ENCODE data around the gene KRT10. TPM values are rescaled to one million over a fixed set of nuclear protein-coding genes. Genes with fewer than 3 reads are reported as not detected.
"Not testable (repeated sequence)": the region's sequence is repeated elsewhere in the genome, so short reads cannot be mapped to it uniquely, and the experiment has no call there.

Gene KRT10
- polyA plus RNA-seq, 1 donor from 2014 or later: 201 TPM

- H3K4me1 Mint-ChIP-seq: peaks cover 0 to 22% (median 14%) of the 10 kb centered on the region in 3 donors
- H3K36me3 Mint-ChIP-seq: peaks cover 9% of the 10 kb centered on the region
- H3K4me3 Mint-ChIP-seq: peak overlapping the region in 3 of 4 donors; percentile 49 to 97 (median 51)
- no peaks in the 10 kb centered on the region for H3K27me3 Mint-ChIP-seq
- H3K27ac Mint-ChIP-seq: peak overlapping the region in 1 of 3 donors; percentile 84
- H3K9me3 Mint-ChIP-seq: peaks cover 2 to 4% (median 2%) of the 10 kb centered on the region in 3 donors
These were observed 2.1 kb downstream of the KRT10 start for GRCh38 chr17:40820228-40820838.

GRCh38 chr17:40819528-40820125 is 2.8 kb downstream of the KRT10 start:
- Mint-ChIP-seq H3K9me3 (peaks cover 2 to 5% (median 4%) of the 10 kb centered on the region in 3 donors), H3K4me1 (peaks cover 0 to 22% (median 14%) of the 10 kb centered on the region in 3 donors), H3K36me3 (peaks cover 9% of the 10 kb centered on the region), H3K27ac (peak overlapping the region in 1 of 3 donors; percentile 84), H3K4me3 (peak overlapping the region; percentile 78 to 97 (median 90)), H3K27me3 (peaks cover 3% of the 10 kb centered on the region)

- H3K27ac Mint-ChIP-seq: peak overlapping the region; percentile 84 to 97 (median 97)
- peaks cover 2 to 5% (median 4%) of the 10 kb centered on the region in 3 donors for H3K9me3 Mint-ChIP-seq
- H3K4me1 Mint-ChIP-seq: peaks cover 0 to 17% (median 12%) of the 10 kb centered on the region in 3 donors
- H3K36me3 Mint-ChIP-seq: peaks cover 9% of the 10 kb centered on the region
- H3K27me3 Mint-ChIP-seq: peaks cover 3% of the 10 kb centered on the region
- peak overlapping the region; percentile 92 to 97 (median 95) for H3K4me3 Mint-ChIP-seq
These were observed 3.5 kb downstream of the KRT10 start for GRCh38 chr17:40818733-40819527.

GRCh38 chr17:40818343-40818732 is 4.1 kb downstream of the KRT10 start:
- Mint-ChIP-seq H3K4me3 (peak overlapping the region; percentile 92 to 97 (median 95)), H3K27ac (peak overlapping the region; percentile 80 to 97 (median 97)), H3K9me3 (peaks cover 2 to 5% (median 4%) of the 10 kb centered on the region in 3 donors), H3K27me3 (peaks cover 6% of the 10 kb centered on the region), H3K36me3 (peaks cover 9% of the 10 kb centered on the region), H3K4me1 (peaks cover 0 to 17% (median 12%) of the 10 kb centered on the region in 3 donors)

- H3K27me3 Mint-ChIP-seq: peaks cover 14% of the 10 kb centered on the region
- peaks cover 9% of the 10 kb centered on the region for H3K36me3 Mint-ChIP-seq
- H3K4me1 Mint-ChIP-seq: peaks cover 0 to 15% (median 12%) of the 10 kb centered on the region in 3 donors
- peak overlapping the region; percentile 34 to 96 (median 72) for H3K4me3 Mint-ChIP-seq
- H3K27ac Mint-ChIP-seq: peak overlapping the region in 1 of 3 donors; percentile 19
- H3K9me3 Mint-ChIP-seq: peaks cover 2 to 7% (median 4%) of the 10 kb centered on the region in 3 donors
These were observed 5.2 kb downstream of the KRT10 start for GRCh38 chr17:40817103-40817682.

- Mint-ChIP-seq H3K27me3 (peaks cover 18% of the 10 kb centered on the region), H3K9me3 (peaks cover 2 to 7% (median 4%) of the 10 kb centered on the region in 3 donors), H3K36me3 (peaks cover 9% of the 10 kb centered on the region), H3K27ac (peak overlapping the region in 2 of 3 donors; percentile 19 to 46), H3K4me1 (peaks cover 0 to 15% (median 12%) of the 10 kb centered on the region in 3 donors), H3K4me3 (peak overlapping the region in 1 of 4 donors; percentile 67)
These were observed 5.8 kb downstream of the KRT10 start for GRCh38 chr17:40816569-40816968.

GRCh38 chr17:40815381-40815780 is 7.0 kb downstream of the KRT10 start:
- H3K9me3 Mint-ChIP-seq: peaks cover 2 to 6% (median 4%) of the 10 kb centered on the region in 3 donors
- H3K27me3 Mint-ChIP-seq: peaks cover 23% of the 10 kb centered on the region
- peak overlapping the region in 1 of 4 donors; percentile 13 for H3K4me3 Mint-ChIP-seq
- H3K4me1 Mint-ChIP-seq: peaks cover 0 to 15% (median 10%) of the 10 kb centered on the region in 3 donors
- H3K36me3 Mint-ChIP-seq: peaks cover 9% of the 10 kb centered on the region
- no peak overlapping the region for H3K27ac Mint-ChIP-seq

GRCh38 chr17:40814657-40815056 is 7.8 kb downstream of the KRT10 start:
- peak overlapping the region in 1 of 4 donors; percentile 43 for H3K4me3 Mint-ChIP-seq
- not testable (repeated sequence) for H3K9me3 Mint-ChIP-seq

GRCh38 chr17:40813804-40814203 is 8.6 kb downstream of the KRT10 start:
- Mint-ChIP-seq H3K27me3 (peaks cover 35% of the 10 kb centered on the region), H3K4me3 (peak overlapping the region in 1 of 4 donors; percentile 3), H3K27ac (no peak overlapping the region)

More at GRCh38 chr17:40814657-40815056, 7.8 kb downstream of the KRT10 start:
- H3K4me1 Mint-ChIP-seq: peaks cover 0 to 13% (median 7%) of the 10 kb centered on the region in 3 donors
- not testable (repeated sequence) for H3K27ac Mint-ChIP-seq, H3K36me3 Mint-ChIP-seq
- H3K27me3 Mint-ChIP-seq: peaks cover 29% of the 10 kb centered on the region

GRCh38 chr17:40812639-40813038 is 9.8 kb downstream of the KRT10 start:
- H3K4me1 Mint-ChIP-seq: peaks cover 0 to 3% (median 2%) of the 10 kb centered on the region in 3 donors
- H3K27ac Mint-ChIP-seq: no peak overlapping the region
- H3K36me3 Mint-ChIP-seq: peaks cover 9% of the 10 kb centered on the region
- no peak overlapping the region for H3K4me3 Mint-ChIP-seq
- peaks cover 41% of the 10 kb centered on the region for H3K27me3 Mint-ChIP-seq
- H3K9me3 Mint-ChIP-seq: peaks cover 0 to 8% (median 0%) of the 10 kb centered on the region in 3 donors

More at GRCh38 chr17:40813804-40814203, 8.6 kb downstream of the KRT10 start:
- peaks cover 0 to 8% (median 7%) of the 10 kb centered on the region in 3 donors for H3K4me1 Mint-ChIP-seq
- peaks cover 0 to 8% (median 0%) of the 10 kb centered on the region in 3 donors for H3K9me3 Mint-ChIP-seq
- peaks cover 9% of the 10 kb centered on the region for H3K36me3 Mint-ChIP-seq

- no peaks in the 10 kb centered on the region for H3K36me3 Mint-ChIP-seq
- H3K4me3 Mint-ChIP-seq: no peak overlapping the region
- peaks cover 48% of the 10 kb centered on the region for H3K27me3 Mint-ChIP-seq
- H3K27ac Mint-ChIP-seq: no peak overlapping the region
- no peaks in the 10 kb centered on the region for H3K4me1 Mint-ChIP-seq
- peaks cover 0 to 8% (median 0%) of the 10 kb centered on the region in 3 donors for H3K9me3 Mint-ChIP-seq
These were observed 11.9 kb downstream of the KRT10 start for GRCh38 chr17:40810494-40810893.

GRCh38 chr17:40809721-40810421 is 12.5 kb downstream of the KRT10 start:
- Mint-ChIP-seq H3K36me3 (no peaks in the 10 kb centered on the region), H3K4me1 (no peaks in the 10 kb centered on the region), H3K27me3 (peaks cover 53% of the 10 kb centered on the region), H3K9me3 (peaks cover 0 to 7% (median 0%) of the 10 kb centered on the region in 3 donors), H3K4me3 (no peak overlapping the region), H3K27ac (no peak overlapping the region)

- peaks cover 38% of the 10 kb centered on the region for H3K27me3 Mint-ChIP-seq
- H3K9me3 Mint-ChIP-seq: peaks cover 0 to 4% (median 0%) of the 10 kb centered on the region in 3 donors
- H3K4me1 Mint-ChIP-seq: peaks cover 0 to 3% (median 0%) of the 10 kb centered on the region in 3 donors
- H3K4me3 Mint-ChIP-seq: no peak overlapping the region
- H3K27ac Mint-ChIP-seq: no peak overlapping the region
- H3K36me3 Mint-ChIP-seq: no peaks in the 10 kb centered on the region
These were observed 16.3 kb downstream of the KRT10 start for GRCh38 chr17:40806131-40806530.

- Mint-ChIP-seq H3K4me1 (peaks cover 0 to 3% (median 0%) of the 10 kb centered on the region in 3 donors), H3K27ac (peak overlapping the region in 1 of 3 donors; percentile 71), H3K4me3 (no peak overlapping the region), H3K27me3 (peaks cover 27% of the 10 kb centered on the region), H3K36me3 (no peaks in the 10 kb centered on the region), H3K9me3 (peaks cover 0 to 2% (median 0%) of the 10 kb centered on the region in 3 donors)
These were observed 18.8 kb downstream of the KRT10 start for GRCh38 chr17:40803617-40804082.

All from IgD-negative memory B cell (primary cell).